Cortex of kidney (tissue), 1 donor: Measurements from ENCODE around the gene ASF1B.
"Not testable (repeated sequence)": the region's sequence is repeated elsewhere in the genome, so short reads cannot be mapped to it uniquely, and the experiment has no call there.

ENCODE experiments used
- DNase-seq: peaks from one replicate; lab custom pipeline; 2025; lab: John Stamatoyannopoulos, UW

ASF1B gene

DNA sequence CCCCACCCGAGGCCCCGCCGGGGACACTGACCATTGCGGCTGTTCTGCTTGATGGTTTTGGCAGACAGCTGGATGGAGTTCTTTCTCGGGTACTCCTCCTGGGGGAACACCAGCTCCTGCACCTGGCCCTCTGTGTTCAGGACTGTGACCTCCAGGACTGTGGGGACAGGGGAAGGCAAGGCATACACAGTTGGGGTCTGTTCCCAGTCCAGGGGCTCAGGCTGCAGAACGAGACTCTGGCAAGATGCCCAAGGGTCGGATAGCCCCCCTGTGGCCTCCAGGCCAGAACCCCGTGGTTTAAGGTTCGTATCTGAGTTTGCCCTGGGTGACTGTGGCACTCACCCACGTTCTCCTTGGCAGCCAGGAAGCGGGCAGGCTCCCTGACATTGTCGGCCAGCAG is 22.7 kb upstream of the ASF1B start:
- no peak for DNase-seq

DNA sequence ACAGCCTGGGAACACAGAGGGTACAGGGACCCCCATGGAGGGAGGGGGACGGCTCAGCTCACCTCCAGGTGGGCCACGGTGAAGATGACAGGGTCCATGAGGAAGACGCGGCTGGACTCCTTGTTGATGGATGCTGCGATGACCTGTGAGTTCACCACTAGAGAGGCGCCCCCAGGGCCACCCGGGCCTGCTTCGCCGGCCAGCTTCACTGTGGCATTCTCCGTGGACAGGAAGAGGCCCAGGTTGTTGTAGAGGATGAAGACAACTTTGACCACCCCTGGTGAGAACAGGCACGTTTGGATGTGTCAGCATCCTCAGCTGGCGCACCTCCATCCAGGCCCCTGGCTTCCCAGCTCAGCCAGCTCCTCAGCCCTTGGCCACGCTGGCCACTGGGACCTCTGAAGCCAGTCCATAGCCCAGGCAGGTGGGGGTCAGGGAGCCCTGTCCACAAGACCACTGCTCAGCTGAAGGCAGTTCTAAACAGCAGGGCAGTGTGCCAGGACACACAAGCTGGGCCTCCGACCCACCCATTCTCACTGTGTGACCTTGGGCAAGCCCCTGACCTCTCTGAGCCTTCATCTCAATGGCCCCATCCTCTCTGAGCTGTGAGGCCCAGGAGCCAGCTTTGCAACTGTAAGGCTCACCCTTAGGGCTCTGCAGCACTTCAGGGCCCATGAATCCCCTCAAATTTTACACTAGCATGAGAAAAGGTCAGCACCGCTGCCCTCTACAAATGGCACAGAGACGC is 22.1 kb upstream of the ASF1B start:
- DNase-seq = no peak

DNA sequence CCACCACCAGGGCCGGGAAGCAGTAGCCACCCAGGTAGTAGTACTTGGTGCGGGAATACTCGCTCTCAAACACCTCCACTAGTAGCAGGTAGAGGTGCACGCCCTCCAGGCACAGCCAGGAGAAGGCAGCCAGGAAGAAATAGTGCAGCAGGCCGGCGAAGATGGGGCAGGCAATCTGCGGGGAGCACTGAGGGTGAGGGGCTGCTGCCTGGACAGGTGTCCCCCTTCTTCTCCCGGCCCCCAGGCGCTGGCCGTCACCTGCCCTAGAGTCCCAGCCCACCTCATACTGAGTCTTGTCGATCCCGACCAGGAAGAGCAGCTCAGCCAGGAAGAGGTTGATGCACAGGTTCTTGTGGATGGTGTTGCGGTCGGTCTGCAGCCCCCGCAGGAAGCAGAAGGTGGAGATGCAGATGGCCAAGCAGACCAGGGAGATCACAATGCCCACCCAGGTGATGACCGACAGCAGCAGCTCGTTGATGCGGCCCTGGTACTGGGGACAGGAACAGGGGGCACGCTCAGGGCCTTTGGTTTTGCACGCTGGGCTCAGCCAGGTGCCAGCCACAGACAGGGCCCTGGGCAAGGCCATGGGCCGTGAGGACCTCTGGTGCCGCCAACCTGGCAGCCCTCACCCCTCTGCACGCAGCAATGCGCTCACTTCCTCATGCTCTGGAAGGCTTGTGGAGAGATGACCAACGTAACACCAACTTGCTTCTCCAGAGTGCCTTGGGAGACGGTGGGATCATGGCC is 20.8 kb upstream of the ASF1B start:
- DNase-seq = no peak

DNA sequence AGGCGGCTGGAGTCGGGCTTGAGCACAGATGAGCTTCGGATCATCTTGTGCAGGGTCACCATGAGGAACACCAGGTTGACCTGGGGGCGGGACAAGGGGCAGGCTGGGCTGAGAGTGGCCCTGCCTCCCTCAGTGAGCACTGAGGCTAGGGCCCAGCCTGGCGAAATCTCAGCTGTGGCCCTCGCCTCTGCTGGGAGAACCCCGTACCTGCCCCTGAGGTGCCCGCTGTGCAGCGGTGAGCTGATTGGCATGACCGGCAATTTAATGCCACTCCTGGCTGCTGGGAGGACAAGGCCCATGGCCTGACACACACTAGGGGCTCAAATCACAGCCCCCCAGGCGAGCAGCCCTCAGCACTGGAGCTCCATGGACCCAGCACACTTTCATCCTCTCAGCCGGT is 19.7 kb upstream of the ASF1B start:
- DNase-seq = no peak

DNA sequence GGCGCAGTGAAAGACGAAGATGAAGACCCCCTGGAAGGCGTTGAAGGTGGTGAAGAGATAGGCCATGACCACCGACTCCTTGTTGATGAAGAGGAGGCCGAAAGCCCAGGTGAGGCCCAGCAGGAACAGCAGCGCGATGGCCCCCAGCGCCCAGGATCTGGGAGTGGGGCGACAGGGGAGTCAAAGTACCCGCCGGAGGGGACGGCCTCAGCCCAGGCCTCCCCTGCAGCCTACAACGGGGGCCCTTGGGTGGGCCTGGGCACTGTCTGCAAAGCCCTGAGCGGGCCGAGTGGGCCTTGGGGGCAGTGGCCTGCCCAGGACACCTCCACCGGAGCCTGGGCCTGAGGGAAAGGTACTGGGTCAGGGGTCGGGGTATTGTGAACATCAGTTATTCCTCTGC is 19.0 kb upstream of the ASF1B start:
- no peak for DNase-seq

DNA sequence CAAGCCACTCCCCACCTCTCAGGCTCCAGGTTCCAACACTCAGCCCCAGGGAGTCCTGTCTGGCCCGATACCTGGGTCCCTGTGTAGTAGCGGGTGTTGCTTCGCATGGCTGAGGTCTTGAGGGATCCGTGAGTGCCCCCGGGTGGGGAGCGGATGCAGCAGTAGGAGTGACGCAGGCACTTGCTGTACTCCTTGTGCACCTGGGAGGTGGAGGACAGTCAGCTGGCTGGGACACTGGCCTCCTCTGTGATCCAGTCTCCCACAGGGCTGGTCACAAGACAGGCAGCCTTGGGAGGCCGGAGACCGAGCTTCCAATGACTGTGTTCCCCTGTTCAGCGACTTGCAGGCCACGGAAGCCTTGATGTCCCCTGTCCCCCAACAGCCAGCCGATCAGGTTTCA is 16.3 kb upstream of the ASF1B start:
- DNase-seq = no peak

DNA sequence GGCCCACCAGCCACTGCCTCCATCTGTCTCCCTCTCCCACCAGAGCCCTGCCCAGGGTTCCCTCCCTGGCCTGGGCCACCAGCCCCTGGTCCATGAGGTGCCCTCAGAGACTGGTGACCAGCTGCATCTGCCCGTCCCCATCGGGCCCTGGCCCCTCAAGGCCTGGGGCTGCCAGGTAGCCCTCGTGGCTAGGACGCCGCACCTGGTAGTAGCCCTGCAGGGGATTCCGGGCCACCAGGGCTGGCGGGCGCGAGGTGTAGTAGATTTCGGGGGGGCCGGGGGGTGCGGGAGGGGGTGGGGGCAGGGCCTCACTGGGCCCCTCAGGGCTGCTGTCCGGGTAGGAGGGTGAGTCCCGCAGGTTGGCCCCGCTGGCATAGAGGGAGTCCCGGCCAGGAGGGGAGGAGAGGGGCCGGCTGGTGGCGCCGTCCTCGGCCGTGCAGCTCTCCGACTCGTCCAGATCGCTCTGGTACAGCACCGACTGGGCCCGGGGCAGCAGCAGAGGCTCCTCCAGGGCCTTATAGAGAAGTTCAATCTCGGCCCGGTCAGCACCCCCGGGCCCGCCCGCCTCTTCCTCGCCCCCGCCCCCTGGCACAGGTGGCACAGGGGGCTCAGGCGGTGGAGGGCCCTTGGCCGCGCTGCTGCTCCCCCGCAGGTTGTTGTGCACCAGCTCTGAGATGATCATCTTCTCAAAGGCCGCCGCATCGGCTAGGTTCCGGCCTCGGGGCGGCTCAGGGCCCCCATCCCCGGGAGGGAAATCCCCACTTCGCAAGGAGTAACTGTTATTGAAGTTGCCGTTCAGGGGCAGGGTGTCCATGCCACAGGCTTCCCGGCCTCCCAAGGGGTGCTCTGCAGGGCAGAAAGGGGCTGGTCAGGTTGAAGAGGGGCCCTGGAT is 14.6 kb upstream of the ASF1B start:
- no peak for DNase-seq

DNA sequence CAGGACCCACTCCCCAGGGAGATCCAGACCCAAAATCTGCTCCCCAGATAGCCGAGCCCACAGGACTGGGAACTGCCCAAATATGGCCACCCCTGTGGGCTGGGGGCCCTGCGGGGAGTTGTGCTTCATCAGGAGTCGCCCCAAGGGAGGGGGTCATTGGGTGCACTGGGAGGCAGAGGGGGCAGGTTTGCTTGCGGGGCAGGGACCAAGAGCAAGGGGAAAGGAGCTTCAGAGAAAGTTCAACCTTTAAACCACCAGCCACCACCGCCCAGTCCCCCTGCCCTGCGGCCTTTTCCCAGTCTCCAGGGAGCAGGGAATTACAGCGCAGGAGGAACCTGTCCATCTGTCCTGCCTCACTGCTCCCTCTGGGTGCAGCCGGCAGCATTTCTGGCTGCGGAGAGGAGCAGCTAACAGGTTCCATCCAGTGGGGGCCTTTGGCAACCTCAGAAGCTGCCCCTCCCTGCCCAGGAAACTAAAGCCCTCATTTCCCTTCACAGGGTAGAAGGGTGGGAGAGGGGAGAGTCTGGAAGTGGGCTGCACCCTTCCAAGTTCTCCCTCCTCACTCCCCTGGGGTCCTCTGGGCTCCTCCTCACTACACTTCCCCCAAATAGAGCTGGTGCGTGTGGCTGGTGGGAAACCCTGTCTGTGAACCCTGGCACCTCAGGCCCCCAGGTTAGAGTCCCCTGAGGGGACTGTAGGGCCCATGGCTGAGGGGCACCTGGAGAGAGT is 13.8 kb upstream of the ASF1B start:
- DNase-seq = no peak

DNA sequence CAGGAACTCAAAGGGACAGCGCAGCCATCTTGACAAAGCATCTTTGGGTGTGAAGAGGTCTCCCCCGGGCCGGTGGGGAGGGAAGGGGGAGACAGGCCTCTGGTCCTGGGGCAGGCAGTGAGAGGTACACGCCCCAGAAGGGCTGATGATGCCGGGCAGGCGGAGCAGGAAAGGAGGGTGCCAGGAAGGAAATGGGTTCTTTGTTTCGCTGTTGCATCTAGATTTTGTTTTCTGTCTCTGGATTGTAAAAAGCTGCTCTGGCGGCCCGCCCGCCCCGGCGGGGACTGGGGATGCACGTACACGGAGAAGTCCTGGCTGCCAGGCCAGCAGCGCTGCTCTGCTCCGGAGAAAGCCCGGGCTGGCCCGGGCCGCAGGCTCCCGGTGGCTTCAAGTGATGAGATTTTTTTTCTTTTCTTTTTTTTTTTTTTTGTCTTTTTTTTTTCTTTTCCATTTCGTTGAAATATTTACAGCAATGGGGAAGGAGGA is 13.2 kb upstream of the ASF1B start:
- no peak for DNase-seq

DNA sequence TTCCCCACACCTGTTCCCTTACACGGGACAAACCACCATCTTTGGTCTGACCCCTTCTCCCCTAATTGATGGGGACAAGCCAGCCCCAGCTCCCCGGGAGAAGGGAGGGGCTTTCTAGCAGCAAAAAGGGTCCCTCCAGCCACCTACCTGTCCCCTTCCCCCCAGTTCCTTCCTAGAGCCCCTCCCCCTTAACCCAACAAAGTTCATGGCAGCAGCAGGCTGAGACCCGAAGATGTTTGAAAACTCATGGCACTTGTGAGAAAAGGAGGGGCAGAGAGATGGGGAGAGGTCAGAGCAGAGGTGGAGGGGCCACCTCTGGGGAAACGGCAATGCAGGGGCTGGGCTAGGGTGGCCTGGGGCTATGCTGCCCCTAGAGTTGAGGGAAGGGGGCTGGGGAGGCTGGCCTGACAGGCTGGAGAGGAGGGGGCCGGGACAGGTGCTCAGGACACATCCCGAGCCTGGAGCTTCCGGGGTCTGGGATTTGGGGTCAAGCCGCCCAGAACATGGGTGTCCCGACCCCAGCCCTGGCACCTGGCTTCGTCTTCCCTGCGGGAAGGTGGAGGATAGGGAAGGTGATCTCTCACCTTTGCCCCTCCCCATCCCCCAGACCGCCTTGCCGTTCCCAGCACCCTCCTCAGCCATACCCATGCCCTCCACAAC is 12.5 kb upstream of the ASF1B start:
- DNase-seq = no peak

DNA sequence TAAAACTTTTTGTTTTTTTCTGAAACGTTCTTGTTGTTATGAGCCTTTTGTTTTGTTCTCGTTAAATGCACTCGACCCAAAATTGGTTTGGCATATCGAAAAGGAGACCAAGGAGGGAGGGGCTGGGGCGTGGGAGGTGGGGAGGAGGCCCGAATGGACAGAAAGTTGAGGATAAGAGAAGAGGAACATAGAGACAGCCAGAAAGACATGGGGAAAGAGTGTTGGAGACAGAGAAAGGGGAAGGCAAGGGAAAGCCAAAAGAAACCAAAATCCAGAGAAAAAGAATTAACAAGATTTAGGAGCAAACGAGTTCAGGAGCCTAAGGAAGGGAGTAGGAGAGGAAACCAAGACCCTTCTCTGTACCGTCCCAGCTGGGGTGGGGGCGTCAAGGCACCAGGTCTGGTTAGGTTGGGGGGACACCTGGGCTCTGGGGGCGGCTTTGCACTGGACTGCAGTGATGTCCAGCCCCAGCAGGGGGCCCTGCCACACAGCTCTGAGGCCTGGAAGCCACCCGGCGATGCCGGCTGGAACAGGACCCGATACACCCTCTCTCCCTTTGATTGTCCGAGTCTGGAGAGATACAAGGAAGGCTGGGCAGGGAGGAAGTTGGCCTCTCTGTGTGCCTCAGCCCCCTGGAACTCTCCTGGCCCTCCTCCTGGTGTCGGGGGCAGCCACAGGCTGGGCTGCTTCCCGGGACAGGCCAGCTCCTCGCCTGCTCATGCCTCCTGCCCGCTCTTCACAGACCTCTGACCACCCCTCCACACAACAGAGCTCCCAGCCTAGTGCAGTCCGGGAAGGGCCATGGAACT is 11.6 kb upstream of the ASF1B start:
- DNase-seq = no peak

DNA sequence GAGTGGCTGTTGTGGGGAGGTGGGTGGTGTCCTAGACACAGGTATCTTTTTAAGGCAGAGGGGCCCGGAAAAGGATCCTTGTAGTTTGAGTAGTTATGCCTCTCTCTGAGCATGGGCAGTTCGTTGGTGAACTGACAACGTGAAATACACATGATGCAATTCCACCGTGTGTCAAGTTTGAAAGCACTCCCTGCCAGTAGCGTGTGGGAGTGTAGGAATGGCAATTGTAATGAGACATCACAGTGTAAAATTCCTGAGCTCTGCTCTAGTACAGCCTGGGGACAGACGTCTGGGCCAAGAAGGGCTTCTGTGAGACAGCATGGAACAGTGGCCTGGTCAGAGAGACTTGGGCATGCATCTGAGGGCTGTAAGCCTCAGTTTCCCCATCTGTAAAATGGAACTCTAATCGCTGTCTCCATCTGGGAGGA is 10.4 kb upstream of the ASF1B start:
- no peak for DNase-seq

DNA sequence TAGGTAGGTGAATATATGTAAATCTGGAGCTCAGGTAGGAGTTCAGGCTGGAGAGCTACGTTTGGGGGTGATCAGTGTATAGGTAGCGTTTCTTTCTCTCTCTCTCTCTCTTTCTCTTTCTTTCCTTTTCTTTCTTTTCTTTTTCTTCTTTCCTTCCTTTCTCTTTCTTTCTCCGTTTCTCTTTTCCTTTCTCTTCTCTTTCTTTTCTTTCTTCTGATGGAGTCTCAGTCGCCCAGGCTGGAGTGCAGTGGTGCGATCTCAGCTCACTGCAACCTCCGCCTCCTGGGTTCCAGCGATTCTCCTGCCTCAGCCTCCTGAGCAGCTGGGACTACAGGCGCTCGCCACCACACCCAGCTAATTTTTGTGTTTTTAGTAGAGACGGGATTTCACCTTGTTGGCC is 9.8 kb upstream of the ASF1B start:
- DNase-seq = not testable (repeated sequence)

DNA sequence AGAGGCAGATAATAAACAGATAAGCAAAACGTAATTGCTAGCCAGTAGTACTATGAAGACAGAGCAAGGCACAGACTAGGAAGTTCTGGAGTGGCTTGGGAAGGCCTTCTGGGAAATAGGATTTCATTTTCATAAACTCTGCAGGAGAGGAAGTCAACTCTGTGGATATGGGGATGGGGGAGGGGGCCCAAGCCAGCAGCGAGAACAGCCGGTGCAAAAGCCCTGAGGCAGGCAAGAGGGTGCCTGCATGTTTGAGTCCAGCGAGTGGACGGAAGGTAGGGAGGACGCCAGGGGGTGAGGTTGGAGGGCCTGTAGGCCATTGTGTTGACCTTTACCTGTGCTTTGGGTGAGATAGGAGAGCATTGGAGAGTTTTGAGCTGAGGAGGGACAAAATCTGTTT is 9.0 kb upstream of the ASF1B start:
- no peak for DNase-seq

DNA sequence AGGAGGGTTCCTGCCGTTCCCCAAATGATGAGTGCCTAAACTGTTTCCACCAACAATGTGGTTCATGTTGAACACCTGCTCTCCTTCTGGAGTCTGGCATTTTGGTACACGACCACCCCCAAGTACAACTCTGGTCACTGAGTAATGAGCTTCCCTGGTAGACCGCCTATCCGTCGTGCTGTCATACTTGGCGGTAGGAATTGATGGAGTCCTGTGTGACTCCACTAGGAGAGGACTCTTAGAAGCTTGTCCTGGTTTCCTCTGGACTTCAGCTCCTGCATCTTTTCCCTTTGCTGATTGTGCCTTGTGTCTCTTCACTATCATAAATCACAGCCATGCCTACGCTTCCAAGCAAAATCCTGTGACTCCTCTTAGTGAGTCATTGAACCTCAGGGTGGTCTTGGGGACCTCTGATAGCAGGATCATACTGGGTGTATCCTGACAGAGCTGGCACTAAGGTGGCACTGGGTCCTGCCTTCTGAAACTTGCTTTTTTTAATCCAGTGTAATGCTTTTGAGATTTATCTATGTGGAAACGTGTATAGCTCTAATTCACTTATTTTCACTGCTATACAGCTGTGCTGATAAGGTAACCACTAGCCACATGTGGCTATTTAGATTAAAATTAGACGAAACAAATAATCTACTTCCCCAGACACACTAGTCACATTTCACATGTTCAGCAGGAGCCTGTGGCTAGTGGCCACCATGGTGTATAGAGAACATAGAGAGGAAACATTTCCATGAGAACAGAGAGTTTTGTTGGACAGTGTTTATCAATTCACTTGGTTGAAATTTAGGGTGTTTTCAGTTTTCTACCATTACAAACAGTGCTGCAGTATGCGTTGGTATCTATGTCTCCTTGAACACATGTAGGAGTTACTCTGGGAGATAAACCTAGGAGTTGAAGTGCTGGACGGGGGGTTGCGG is 6.1 kb upstream of the ASF1B start:
- no peak for DNase-seq

DNA sequence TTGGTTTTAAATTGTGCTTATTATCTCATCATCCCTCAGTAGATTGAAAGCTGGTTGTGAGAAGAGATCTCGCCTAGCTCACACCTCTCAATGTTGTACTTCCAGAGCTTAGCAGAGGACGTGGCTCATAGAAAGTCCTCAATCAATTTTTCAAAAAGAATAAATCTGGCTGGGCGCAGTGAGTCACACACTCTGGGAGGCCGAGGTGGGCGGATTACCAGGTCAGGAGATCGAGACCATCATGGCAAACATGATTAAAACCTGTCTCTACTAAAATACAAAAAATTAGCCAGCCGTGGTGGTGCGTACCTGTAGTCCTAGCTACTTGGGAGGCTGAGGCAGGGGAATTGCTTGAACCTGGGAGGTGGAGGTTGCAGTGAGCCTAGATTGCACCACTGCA is 4.7 kb upstream of the ASF1B start:
- no peak for DNase-seq

DNA sequence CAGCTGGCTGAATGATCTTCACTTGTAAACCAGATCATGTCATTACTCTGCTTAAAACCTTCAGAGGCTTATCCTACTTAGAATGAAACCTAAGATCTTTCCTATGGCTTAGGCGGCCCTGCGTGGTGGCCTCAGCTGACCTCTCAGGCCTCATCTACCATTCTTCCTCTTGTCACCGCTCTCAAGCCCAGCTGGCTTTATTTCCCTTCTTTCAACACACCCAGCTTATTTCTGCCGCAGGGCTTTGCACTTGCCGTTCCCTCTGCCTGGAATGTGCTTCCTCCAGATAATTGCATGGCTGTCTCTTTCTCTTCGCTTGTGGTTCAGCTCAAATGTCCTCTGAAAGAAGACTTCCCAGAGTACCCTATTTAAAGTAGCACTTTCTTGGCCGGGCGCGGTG is 3.6 kb upstream of the ASF1B start:
- DNase-seq = no peak

DNA sequence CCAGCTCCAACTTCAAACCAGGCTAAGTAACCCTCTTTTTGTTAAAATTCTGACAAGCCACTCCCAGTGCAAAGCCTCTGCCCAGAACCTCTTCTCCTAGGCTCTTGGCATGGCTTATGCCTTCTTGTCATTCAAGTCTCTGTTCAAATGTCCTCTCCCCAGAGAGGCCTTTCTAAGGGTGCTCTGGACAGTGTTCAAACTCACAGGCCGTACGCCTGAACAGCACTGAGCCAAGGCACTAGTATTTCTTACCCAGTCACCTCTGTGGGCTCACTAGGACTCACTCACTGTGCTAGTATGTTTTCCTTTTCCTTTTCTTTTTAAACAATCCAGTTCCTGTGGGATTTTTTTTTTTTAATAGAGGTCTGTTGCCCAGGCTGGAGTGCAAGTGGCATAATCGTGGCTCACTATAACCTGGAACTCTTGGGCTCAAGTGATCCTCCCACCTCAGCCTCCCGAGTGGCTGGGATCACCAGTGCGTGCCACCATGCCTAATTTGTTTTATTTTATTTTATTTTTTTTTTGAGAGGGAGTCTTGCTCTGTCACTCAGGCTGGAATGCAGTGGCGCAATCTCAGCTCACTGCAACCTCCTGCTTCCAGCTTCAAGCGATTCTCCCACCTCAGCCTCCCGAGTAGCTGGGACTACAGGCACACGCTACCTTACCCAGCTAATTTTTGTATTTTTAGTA is 2.3 kb upstream of the ASF1B start:
- DNase-seq = no peak
